GM18498 (cell line): ENCODE measurements around the gene TRAPPC2.
A peak's percentile ranks its signal among the peaks of the same experiment; 100 is the strongest.
"Not testable (repeated sequence)": the region's sequence is repeated elsewhere in the genome, so short reads cannot be mapped to it uniquely, and the experiment has no call there.

Experiments
- ATAC-seq: cut with Tn5 transposase; IDR thresholded peaks from one replicate; pipeline ENCODE4 v1.9.1; 2021; ENCODE audit warnings: mild to moderate bottlenecking, moderate library complexity; ENCODE audit not compliant: unreplicated experiment

The TRAPPC2 gene

DNA sequence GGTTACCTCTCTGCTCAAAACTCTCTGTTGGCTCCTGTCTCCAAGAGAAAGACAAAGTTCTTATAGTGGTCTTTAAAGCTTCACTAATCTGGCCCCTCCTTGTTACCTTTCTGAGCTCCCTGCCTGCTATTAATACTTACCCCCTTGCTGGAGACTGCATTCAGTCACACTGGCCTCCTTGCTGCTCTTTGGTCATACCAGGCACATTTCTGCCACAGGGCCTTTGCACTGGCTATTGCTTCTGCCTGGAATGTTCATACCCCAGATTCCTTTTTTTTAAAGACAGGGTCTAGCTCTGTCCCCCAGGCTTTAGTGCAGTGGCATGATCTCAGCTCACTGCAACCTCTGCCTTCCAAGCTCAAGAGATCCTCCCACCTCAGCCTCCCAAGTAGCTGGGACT lies 61.4 kb downstream of the TRAPPC2 start:
- no peak for ATAC-seq

DNA sequence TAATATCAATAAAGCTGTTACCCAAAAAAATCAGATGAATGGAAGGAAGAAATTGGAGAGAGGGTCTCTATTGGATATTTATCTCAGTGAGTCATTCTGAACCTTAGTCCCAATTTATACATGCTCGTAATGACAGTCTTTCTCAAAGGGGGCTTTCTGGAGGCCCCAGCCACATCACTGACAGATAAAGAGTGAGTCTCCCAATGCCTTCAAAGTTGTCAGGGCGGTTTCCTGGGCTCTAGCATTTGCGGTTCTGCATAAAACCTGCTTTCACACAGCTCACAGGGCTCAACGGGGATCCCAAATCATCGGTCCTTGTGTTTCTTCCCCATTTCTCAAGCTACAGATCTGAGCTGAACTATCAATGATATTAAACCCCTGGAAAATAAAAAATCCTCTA lies 64.2 kb downstream of the TRAPPC2 start:
- no peak for ATAC-seq

- ATAC-seq = not testable (repeated sequence)
Measured at GRCh38 chrX:13669755-13670154, 64.7 kb downstream of the TRAPPC2 start.

GRCh38 chrX:13669246-13669737 lies 65.1 kb downstream of the TRAPPC2 start:
- peak; percentile 78 for ATAC-seq

- ATAC-seq = no peak
Measured at GRCh38 chrX:13667919-13668318, 66.5 kb downstream of the TRAPPC2 start.

GRCh38 chrX:13666836-13667235 lies 67.6 kb downstream of the TRAPPC2 start:
- ATAC-seq = no peak

DNA sequence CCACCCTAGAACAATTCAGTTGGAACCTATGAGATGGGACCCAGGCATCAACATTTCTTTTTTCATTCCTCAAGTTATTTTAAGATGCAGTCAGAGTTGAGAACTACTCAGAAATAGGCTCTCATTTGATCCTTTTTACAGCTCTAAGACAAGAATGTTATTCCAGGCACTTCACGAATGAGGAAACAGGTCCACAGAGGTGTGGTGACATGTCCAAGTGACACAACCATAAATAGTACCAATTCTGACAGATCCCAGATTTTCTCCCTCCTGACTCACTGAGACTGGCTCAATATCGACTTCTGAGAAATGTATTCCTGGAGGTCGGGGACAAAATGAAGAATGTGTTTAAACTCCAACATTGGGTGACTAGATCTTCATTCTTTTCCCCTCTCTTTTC lies 70.4 kb downstream of the TRAPPC2 start:
- no peak for ATAC-seq

DNA sequence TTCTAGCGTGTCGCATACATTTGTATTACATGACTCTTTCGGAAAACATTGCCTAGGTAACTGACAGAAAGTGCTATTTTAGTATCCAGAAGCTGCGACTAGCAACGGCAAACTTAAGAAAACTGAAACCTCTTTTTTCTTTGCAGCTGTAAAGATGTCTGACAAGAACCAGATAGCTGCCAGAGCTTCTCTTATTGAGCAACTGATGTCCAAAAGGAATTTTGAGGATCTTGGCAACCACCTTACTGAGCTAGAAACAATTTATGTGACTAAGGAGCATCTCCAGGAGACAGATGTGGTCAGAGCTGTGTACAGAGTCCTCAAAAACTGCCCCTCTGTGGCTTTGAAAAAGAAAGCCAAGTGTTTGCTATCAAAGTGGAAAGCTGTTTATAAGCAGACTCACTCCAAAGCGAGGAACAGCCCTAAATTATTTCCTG lies 72.0 kb downstream of the TRAPPC2 start:
- peak; percentile 63 for ATAC-seq
